Keratinocyte (primary cell): ENCODE data around the gene SIX3. TPM values are rescaled to one million over a fixed set of nuclear protein-coding genes. Genes with fewer than 3 reads are reported as not detected.

ENCODE experiments used
- DNase-seq: peaks from one replicate; pipeline ENCODE4 v3.0.0-alpha.2; 2011; ENCODE audit warnings: low read depth, missing footprints, low spot score
- FAIRE-seq: peaks from 2 replicates; lab custom pipeline; 2011; peaks lifted over from hg19 to GRCh38; lab: Jason Lieb, UNC
- H2AFZ ChIP-seq: 2 replicates; pipeline ENCODE4 v1.6.0; 2012; ENCODE audit warnings: low read length, control low read depth, inconsistent platforms; ENCODE audit not compliant: control insufficient read depth
- H3K27ac ChIP-seq: 2 replicates; pipeline ENCODE4 v1.5.1; 2011; ENCODE audit warnings: low read length; ENCODE audit not compliant: control insufficient read depth, insufficient read depth
- H3K27me3 ChIP-seq: 3 replicates; pipeline ENCODE4 v1.6.0; 2011; ENCODE audit warnings: low read length; ENCODE audit not compliant: control insufficient read depth, insufficient read depth; ENCODE audit errors: extremely low read depth
- H3K36me3 ChIP-seq, 2 experiments: 2 replicates in 1 of 2; 3 replicates in 1 of 2; pipeline ENCODE4 v1.5.1; 2011; ENCODE audit warnings: low read length in 2 of 2, mild to moderate bottlenecking in 1 of 2; ENCODE audit not compliant: control insufficient read depth in 2 of 2, insufficient read depth in 2 of 2; ENCODE audit errors: extremely low read depth in 1 of 2
- H3K4me1 ChIP-seq: 3 replicates; pipeline ENCODE4 v1.5.1; 2011; ENCODE audit warnings: low read length; ENCODE audit not compliant: control insufficient read depth, insufficient read depth; ENCODE audit errors: extremely low read depth
- H3K4me2 ChIP-seq: 3 replicates; pipeline ENCODE4 v1.6.0; 2011; ENCODE audit warnings: low read depth, low read length; ENCODE audit not compliant: control insufficient read depth, insufficient read depth; ENCODE audit errors: extremely low read depth
- H3K4me3 ChIP-seq, 3 experiments: fragments of 200-600 bp in 1 of 3; sonication (generic) in 1 of 3; 2 replicates in 2 of 3; 3 replicates in 1 of 3; pipeline ENCODE4 v1.5.1; 2011 to 2016; ENCODE audit warnings: low read length in 3 of 3, mild to moderate bottlenecking in 3 of 3, control low read depth in 2 of 3, inconsistent platforms in 1 of 3, low read depth in 1 of 3, mixed read lengths in 1 of 3, mixed run types in 1 of 3, moderate library complexity in 1 of 3; ENCODE audit not compliant: control insufficient read depth in 2 of 3, insufficient read depth in 2 of 3; ENCODE audit errors: extremely low read depth in 1 of 3
- H3K79me2 ChIP-seq: 2 replicates; pipeline ENCODE4 v1.6.0; 2012; ENCODE audit warnings: low read length; ENCODE audit not compliant: control insufficient read depth, insufficient read depth
- H3K9ac ChIP-seq: 3 replicates; pipeline ENCODE4 v1.6.0; 2011; ENCODE audit warnings: low read length; ENCODE audit not compliant: control insufficient read depth, insufficient read depth; ENCODE audit errors: extremely low read depth
- H3K9me1 ChIP-seq: 3 replicates; pipeline ENCODE4 v1.6.0; 2011; ENCODE audit warnings: low read length; ENCODE audit not compliant: control insufficient read depth, insufficient read depth; ENCODE audit errors: extremely low read depth
- H3K9me3 ChIP-seq: 2 replicates; pipeline ENCODE4 v1.5.1; 2012; ENCODE audit warnings: low read depth, low read length; ENCODE audit not compliant: control insufficient read depth
- H4K20me1 ChIP-seq: 3 replicates; pipeline ENCODE4 v1.6.0; 2011; ENCODE audit warnings: low read length; ENCODE audit not compliant: control insufficient read depth, insufficient read depth; ENCODE audit errors: extremely low read depth
- EZH2 ChIP-seq: IDR thresholded peaks from one replicate; pipeline ENCODE4 v1.6.1; 2012; ENCODE audit warnings: inconsistent platforms, mild to moderate bottlenecking, low read length, moderate library complexity
- dilution Hi-C: fragments of 300-500 bp; cut with MboI; formaldehyde crosslinking; loops from one replicate; pipeline ENCODE4 v1.7.0; 2020; ENCODE audit warnings: low sequenced_read_pairs; ENCODE audit not compliant: extremely low pct_ligation_motif_present
- polyA plus RNA-seq, 5 experiments: library from polyadenylated mRNA; depleted of rRNA in 3 of 5; stranded (reverse) in 3 of 5; stranded (forward) in 1 of 5; unstranded in 1 of 5; fragments of >200 nt; gene quantifications; 1 replicate in 1 of 5; 2 replicates in 3 of 5; 3 replicates in 1 of 5; pipeline versions ENCODE4 v1.2.1 to v1.2.3, GENCODE V29; 2011 to 2012; ENCODE audit warnings: missing spikeins in 2 of 5, low read depth in 1 of 5, low replicate concordance in 1 of 5
- TF ChIP-seq, protein P1 (sequence below), 3 experiments: IDR thresholded peaks in 1 of 3; conservative IDR thresholded peaks in 1 of 3; optimal IDR thresholded peaks in 1 of 3; 2 replicates in 2 of 3; 3 replicates in 1 of 3; pipeline versions ENCODE3 to v1.5.1; 2011; ENCODE audit warnings: low read length in 3 of 3, mild to moderate bottlenecking in 3 of 3, moderate library complexity in 2 of 3, control low read depth in 1 of 3, inconsistent platforms in 1 of 3; ENCODE audit not compliant: insufficient read depth in 2 of 3; ENCODE audit errors: extremely low read depth in 1 of 3

SIX3 gene
- polyA plus RNA-seq, 1 donor (not counting 4 experiments of a cell fraction or from before 2014, with no cell fraction given), result not detected

DNA sequence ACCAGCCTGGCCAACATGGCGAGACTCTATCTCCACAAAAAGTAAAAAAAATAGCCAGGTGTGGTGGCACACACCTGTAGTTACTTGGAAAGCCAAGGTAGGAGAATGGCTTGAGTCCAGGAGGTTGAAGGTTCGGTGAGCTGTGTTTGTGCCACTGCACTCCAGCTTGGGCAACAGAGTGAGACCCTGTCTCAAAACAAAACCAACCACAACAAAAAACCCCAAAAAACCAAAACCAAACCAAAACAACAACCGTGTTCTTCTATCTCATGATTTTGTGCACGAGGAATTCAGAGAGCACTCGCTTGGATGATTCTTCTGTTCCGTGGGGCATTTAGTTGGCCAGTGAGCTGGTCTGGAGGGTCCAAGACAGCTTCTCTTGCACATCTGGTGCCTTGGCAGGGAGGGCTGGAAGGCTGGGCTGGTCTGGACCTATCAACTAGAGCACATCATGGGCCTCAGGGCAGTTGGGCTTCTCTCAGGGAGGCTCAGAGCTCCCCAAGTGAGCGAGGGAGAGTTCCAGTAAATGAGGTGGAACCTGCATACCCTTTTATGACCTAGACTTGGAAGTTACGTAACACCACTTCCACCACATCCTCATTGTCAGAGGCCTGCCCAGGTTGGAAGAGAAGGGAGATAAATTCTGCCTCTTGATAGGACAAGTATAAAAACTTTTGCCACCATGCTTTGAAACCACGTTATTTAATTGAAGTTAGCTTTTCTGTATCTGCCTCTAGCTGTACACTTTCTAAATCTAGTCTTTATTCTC lies 42.5 kb downstream of the SIX3 start:
- H3K4me2 ChIP-seq, result no peak overlapping the region
- no peaks in the 10 kb centered on the region for H3K79me2 ChIP-seq
- no peaks in the 10 kb centered on the region for H3K9me1 ChIP-seq
- no peak overlapping the region for H2AFZ ChIP-seq
- H3K4me1 ChIP-seq, result no peaks in the 10 kb centered on the region
- no peak overlapping the region for H3K4me3 ChIP-seq
- H3K27me3 ChIP-seq, result peaks cover 4% of the 10 kb centered on the region
- DNase-seq, result no peak
- FAIRE-seq, result no peak
- no peak overlapping the region for H3K9ac ChIP-seq
- H3K9me3 ChIP-seq, result no peaks in the 10 kb centered on the region
- no peak for TF ChIP-seq EZH2
- TF ChIP-seq, protein P1, sequence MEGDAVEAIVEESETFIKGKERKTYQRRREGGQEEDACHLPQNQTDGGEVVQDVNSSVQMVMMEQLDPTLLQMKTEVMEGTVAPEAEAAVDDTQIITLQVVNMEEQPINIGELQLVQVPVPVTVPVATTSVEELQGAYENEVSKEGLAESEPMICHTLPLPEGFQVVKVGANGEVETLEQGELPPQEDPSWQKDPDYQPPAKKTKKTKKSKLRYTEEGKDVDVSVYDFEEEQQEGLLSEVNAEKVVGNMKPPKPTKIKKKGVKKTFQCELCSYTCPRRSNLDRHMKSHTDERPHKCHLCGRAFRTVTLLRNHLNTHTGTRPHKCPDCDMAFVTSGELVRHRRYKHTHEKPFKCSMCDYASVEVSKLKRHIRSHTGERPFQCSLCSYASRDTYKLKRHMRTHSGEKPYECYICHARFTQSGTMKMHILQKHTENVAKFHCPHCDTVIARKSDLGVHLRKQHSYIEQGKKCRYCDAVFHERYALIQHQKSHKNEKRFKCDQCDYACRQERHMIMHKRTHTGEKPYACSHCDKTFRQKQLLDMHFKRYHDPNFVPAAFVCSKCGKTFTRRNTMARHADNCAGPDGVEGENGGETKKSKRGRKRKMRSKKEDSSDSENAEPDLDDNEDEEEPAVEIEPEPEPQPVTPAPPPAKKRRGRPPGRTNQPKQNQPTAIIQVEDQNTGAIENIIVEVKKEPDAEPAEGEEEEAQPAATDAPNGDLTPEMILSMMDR (optimal IDR thresholded peaks at IDR 0.05 in 1 of 3, IDR thresholded peaks at IDR 0.05 in 1 of 3, conservative IDR thresholded peaks at IDR 0.05 in 1 of 3; ENCODE audit: extremely low read depth in 1 of 3, insufficient read depth in 2 of 3, low read length in 3 of 3), result no peak
- no peaks in the 10 kb centered on the region for H3K36me3 ChIP-seq
- no peaks in the 10 kb centered on the region for H4K20me1 ChIP-seq
- dilution Hi-C loops, result no loop called here
- H3K27ac ChIP-seq, result no peak overlapping the region

- dilution Hi-C loops, result no loop called here
- Histone ChIP-seq H2AFZ (no peak overlapping the region), H3K4me1 (no peaks in the 10 kb centered on the region), H4K20me1 (no peaks in the 10 kb centered on the region), H3K27ac (no peak overlapping the region), H3K4me2 (no peak overlapping the region), H3K4me3 (no peak overlapping the region), H3K36me3 (no peaks in the 10 kb centered on the region), H3K9ac (no peak overlapping the region), H3K9me1 (no peaks in the 10 kb centered on the region), H3K9me3 (no peaks in the 10 kb centered on the region), H3K79me2 (no peaks in the 10 kb centered on the region), H3K27me3 (peaks cover 15% of the 10 kb centered on the region)
- no peak for FAIRE-seq
- DNase-seq, result no peak
- TF ChIP-seq, protein P1 (optimal IDR thresholded peaks at IDR 0.05 in 1 of 3, IDR thresholded peaks at IDR 0.05 in 1 of 3, conservative IDR thresholded peaks at IDR 0.05 in 1 of 3; ENCODE audit: extremely low read depth in 1 of 3, insufficient read depth in 2 of 3, low read length in 3 of 3), result no peak
- TF ChIP-seq EZH2, result no peak
Observed at GRCh38 chr2:44989176-44989575, 47.7 kb downstream of the SIX3 start.
